HCT116 (cell line): ENCODE measurements around the gene LY6G6F. TPM values are rescaled to one million over a fixed set of nuclear protein-coding genes. Genes with fewer than 3 reads are reported as not detected.
A peak's percentile ranks its signal among the peaks of the same experiment; 100 is the strongest.

ENCODE experiments used
- ATAC-seq: fragments of 200-7000 bp; cut with Tn5 transposase; 2 replicates; pipeline ENCODE4 v1.9.1; 2020; ENCODE audit warnings: mild to moderate bottlenecking, moderate library complexity
- BruUV-seq: library from RNA; stranded (reverse); fragments of 400-500 nt; replicated peaks from 2 replicates; lab custom pipeline; 2021; lab: Mats Ljungman, UMichigan
- CTCF ChIA-PET: fragments of 300-600 bp; sonication (Branson Sonifier 250); formaldehyde crosslinking; loops from one replicate; lab custom pipeline; 2021; ENCODE audit warnings: antibody characterized with exemption; lab: Charles Lee
- POLR2A ChIA-PET: fragments of 300-600, 350-600 bp; sonication (Branson Sonifier 250); formaldehyde crosslinking; loops from one replicate; lab custom pipeline; 2021; ENCODE audit warnings: antibody characterized with exemption; lab: Charles Lee
- RAD21 ChIA-PET, 2 experiments: fragments of 300-600 bp; sonication (Branson Sonifier 250); formaldehyde crosslinking; loops; one replicate each; lab custom pipeline; 2023; ENCODE audit warnings: low total read pairs in 2 of 2; ENCODE audit not compliant: uncharacterized antibody in 2 of 2, unreplicated experiment in 2 of 2, low non-redundant PET in 1 of 2; lab: Charles Lee
- DNase-seq: peaks from one replicate; pipeline ENCODE4 v3.0.0-alpha.2; 2010; ENCODE audit warnings: low read depth, low spot score
- H2AFZ ChIP-seq: fragments of 200-600 bp; shearing (Covaris generic), sonication (generic); 2 replicates; pipeline ENCODE4 v1.6.1; 2017; ENCODE audit warnings: low read depth, mixed run types, mixed read lengths, antibody characterized with exemption, low read length; ENCODE audit not compliant: poor library complexity, severe bottlenecking
- H3K27ac ChIP-seq: 2 replicates; pipeline ENCODE4 v1.5.1; 2012; ENCODE audit warnings: low read depth, low read length
- H3K27me3 ChIP-seq: fragments of 200-600 bp; sonication (generic); 2 replicates; pipeline ENCODE4 v1.6.1; 2016; ENCODE audit warnings: mixed run types, low read length, mixed read lengths; ENCODE audit not compliant: insufficient read depth
- H3K36me3 ChIP-seq, 2 experiments: fragments of 200-500 bp in 1 of 2; fragments of 200-600 bp in 1 of 2; sonication (Bioruptor generic) in 1 of 2; sonication (generic) in 1 of 2; 2 replicates each; pipeline versions ENCODE4 v1.5.1 to v1.6.1; 2014 to 2016; ENCODE audit warnings: low read length in 2 of 2, inconsistent platforms in 1 of 2, mixed read lengths in 1 of 2, mixed run types in 1 of 2; ENCODE audit not compliant: insufficient read depth in 2 of 2, control insufficient read depth in 1 of 2
- H3K4me1 ChIP-seq, 2 experiments: fragments of 200-600 bp in 1 of 2; sonication (generic) in 1 of 2; 2 replicates each; pipeline versions ENCODE4 v1.5.1 to v1.6.1; 2012 to 2017; ENCODE audit warnings: low read length in 2 of 2, inconsistent platforms in 1 of 2, mild to moderate bottlenecking in 1 of 2, mixed read lengths in 1 of 2, mixed run types in 1 of 2, moderate library complexity in 1 of 2; ENCODE audit not compliant: insufficient read depth in 2 of 2, control insufficient read depth in 1 of 2
- H3K4me2 ChIP-seq: fragments of 200-600 bp; sonication (generic); 2 replicates; pipeline ENCODE4 v1.6.1; 2017; ENCODE audit warnings: mixed run types, low read length, mixed read lengths
- H3K4me3 ChIP-seq, 2 experiments: fragments of 200-600 bp in 1 of 2; sonication (generic) in 1 of 2; replicated peaks in 1 of 2; 2 replicates each; pipeline ENCODE4 v1.5.1; 2011 to 2016; ENCODE audit warnings: low read length in 2 of 2, control low read depth in 1 of 2, low read depth in 1 of 2, mild to moderate bottlenecking in 1 of 2, mixed read lengths in 1 of 2, mixed run types in 1 of 2
- H3K79me2 ChIP-seq: fragments of 200-600 bp; sonication (generic); 2 replicates; pipeline ENCODE4 v1.6.1; 2017; ENCODE audit warnings: mild to moderate bottlenecking, mixed run types, low read length, moderate library complexity, mixed read lengths; ENCODE audit not compliant: insufficient read depth
- H3K9ac ChIP-seq: fragments of 200-600 bp; sonication (generic); 2 replicates; pipeline ENCODE4 v1.6.1; 2016; ENCODE audit warnings: low read length, mixed read lengths
- H3K9me2 ChIP-seq: fragments of 200-600 bp; sonication (generic), shearing (Covaris generic); 2 replicates; pipeline ENCODE4 v1.6.1; 2017; ENCODE audit warnings: mixed run types, mild to moderate bottlenecking, moderate library complexity; ENCODE audit not compliant: insufficient read depth
- H3K9me3 ChIP-seq, 2 experiments: fragments of 200-500 bp in 1 of 2; fragments of 200-600 bp in 1 of 2; sonication (Bioruptor generic) in 1 of 2; sonication (generic) in 1 of 2; 2 replicates each; pipeline ENCODE4 v1.6.1; 2014 to 2017; ENCODE audit warnings: low read length in 2 of 2, mixed read lengths in 2 of 2, inconsistent platforms in 1 of 2, low read depth in 1 of 2, mild to moderate bottlenecking in 1 of 2, mixed run types in 1 of 2, moderate library complexity in 1 of 2; ENCODE audit not compliant: control insufficient read depth in 1 of 2, insufficient read depth in 1 of 2
- H4K20me1 ChIP-seq: fragments of 200-600 bp; sonication (generic), shearing (Covaris generic); 2 replicates; pipeline ENCODE4 v1.6.1; 2017; ENCODE audit warnings: mixed run types, mild to moderate bottlenecking, moderate library complexity; ENCODE audit not compliant: insufficient read depth
- CTCF ChIP-seq, 3 experiments: fragments of 200-600 bp in 1 of 3; sonication (generic) in 1 of 3; IDR thresholded peaks in 2 of 3; conservative IDR thresholded peaks in 1 of 3; 2 replicates each; pipeline ENCODE4 v1.5.1; 2012 to 2017; ENCODE audit warnings: low read depth in 2 of 3, low read length in 2 of 3, antibody characterized with exemption in 1 of 3, borderline replicate concordance in 1 of 3, control low read depth in 1 of 3, mild to moderate bottlenecking in 1 of 3, mixed read lengths in 1 of 3, mixed run types in 1 of 3, moderate library complexity in 1 of 3; ENCODE audit not compliant: insufficient read depth in 1 of 3
- EZH2 ChIP-seq: fragments of 200-600 bp; sonication (generic); IDR thresholded peaks from 2 replicates; pipeline ENCODE4 v1.6.1; 2017; ENCODE audit warnings: antibody characterized with exemption, mixed run types
- POLR2AphosphoS5 ChIP-seq: IDR thresholded peaks from 2 replicates; pipeline ENCODE4 v1.6.1; 2011; ENCODE audit warnings: mild to moderate bottlenecking, low read depth, low read length, moderate library complexity
- ZBTB33 ChIP-seq: IDR thresholded peaks from 2 replicates; pipeline ENCODE4 v1.6.1; 2011; ENCODE audit warnings: mild to moderate bottlenecking, low read length, moderate library complexity; ENCODE audit not compliant: insufficient replicate concordance; ENCODE audit errors: extremely low read depth
- intact Hi-C: fragments of 100-400 bp; cut with micrococcal nuclease; formaldehyde crosslinking; loops from 2 replicates; pipeline ENCODE4 v1.10.0; 2022
- total RNA-seq: library from RNA; stranded (reverse); gene quantifications from one replicate; pipeline ENCODE4 v1.2.1, GENCODE V29; 2021; ENCODE audit not compliant: unreplicated experiment

The LY6G6F gene
- total RNA-seq, 1 experiment from 2014 or later, result not detected

- ChIA-PET CTCF (interaction anchor here (0.6 to 2.3 kb wide), 4 partner anchors 9 to 133 kb away, joined by 3 to 13 read pairs (median 8); partner anchors contain the start of gene NEU1), POLR2A (interaction anchor here (0.6 to 2.2 kb wide), 5 partner anchors 10 to 98 kb away, joined by 3 to 12 read pairs (median 8); partner anchors contain the start of genes ABHD16A, HSPA1B, LY6G5C and MSH5), RAD21 (interaction anchor here in 1 of 2 experiments (0.6 to 0.7 kb wide), 2 partner anchors 18 to 26 kb away, joined by 3 read pairs; partner anchors contain the start of gene ABHD16A)
- Histone ChIP-seq H3K4me2 (peak overlapping the region; percentile 98), H3K4me3 (peak overlapping the region; percentile 70 to 72), H3K27me3 (no peaks in the 10 kb centered on the region), H3K36me3 (peaks cover 28 to 31% of the 10 kb centered on the region in 2 experiments), H3K9me2 (no peaks in the 10 kb centered on the region), H4K20me1 (no peaks in the 10 kb centered on the region; the same call in 1 of the 2 replicates), H3K9ac (peak overlapping the region; percentile 72), H3K27ac (peak overlapping the region; percentile 90), H3K79me2 (peaks cover 24% of the 10 kb centered on the region), H3K4me1 (peaks cover 12 to 35% of the 10 kb centered on the region in 2 experiments), H2AFZ (no peak overlapping the region), H3K9me3 (no peaks in the 10 kb centered on the region)
- peak; percentile 82 for ATAC-seq
- TF ChIP-seq POLR2AphosphoS5 (peak; percentile 73; the same call in 1 of the 2 replicates), EZH2 (no peak), CTCF (IDR thresholded peaks at IDR 0.05 in 2 of 3, conservative IDR thresholded peaks at IDR 0.05 in 1 of 3; ENCODE audit: borderline replicate concordance in 1 of 3, insufficient read depth in 1 of 3, low read depth in 2 of 3, low read length in 2 of 3) (peak in 2 of 3 experiments; percentile 50 to 64; a peak in 1 of 6 replicates), ZBTB33 (no peak)
- peak; percentile 70 for DNase-seq
- intact Hi-C loops, result no loop called here
- BruUV-seq, result no TSS peak
Observed at GRCh38 chr6:31729515-31729978, 22.9 kb downstream of the LY6G6F start.
